Measurements from ENCODE around the gene TFPI2.

GRCh38 chr7:93877742-93878141 is 12.8 kb downstream of the TFPI2 start:
- TF ChIP-seq CTCF (conservative IDR thresholded peaks at IDR 0.05; ENCODE audit: low read depth, low read length) = no peak
- TF ChIP-seq EZH2 (IDR thresholded peaks at IDR 0.05; ENCODE audit: low read length, unreplicated experiment) = no peak
- TF ChIP-seq EZH2phosphoT487 (IDR thresholded peaks at IDR 0.05; ENCODE audit: borderline replicate concordance, low read length) = no peak

Measured in PC-3 (cell line).